ENCODE measurements around the gene TRERF1. TPM values are rescaled to one million over a fixed set of nuclear protein-coding genes. Genes with fewer than 3 reads are reported as not detected.

Gene TRERF1
- total and polyA plus RNA-seq, 2 experiments from 2014 or later = 11.2 to 20.6 TPM

GRCh38 chr6:42200035-42200434 is 251.7 kb downstream of the TRERF1 start (continued):
- TF ChIP-seq ZNF331 (CRISPR knock-in tag; IDR thresholded peaks at IDR 0.05; ENCODE audit: low read depth) (no peak), POLR2AphosphoS5 (IDR thresholded peaks at IDR 0.05; ENCODE audit: low read depth) (no peak), ZNF462 (CRISPR knock-in tag; IDR thresholded peaks at IDR 0.05) (no peak), STAT1 (IDR thresholded peaks at IDR 0.05; ENCODE audit: unreplicated experiment) (no peak), ETS1 (IDR thresholded peaks at IDR 0.05) (no peak)

- H3K27ac ChIP-seq (ENCODE audit: low read depth) = no peak overlapping the region
- H3F3A ChIP-seq (replicated peaks; ENCODE audit: low read depth) = 0 out of 2 replicates have a peak, but pooled peaks cover 3% of the 10 kb centered on the region
- Mint-ChIP-seq H3K9me3 (no peaks in the 10 kb centered on the region), H3K4me3 (no peak overlapping the region), H3K27ac (no peak overlapping the region), H3K27me3 (ENCODE audit: insufficient read depth, low read depth, poor library complexity) (no peaks in the 10 kb centered on the region), H3K4me1 (peaks cover 5% of the 10 kb centered on the region; the same call in 2 of the 3 replicates), H3K36me3 (ENCODE audit: low read depth) (peaks cover under 1% of the 10 kb centered on the region; the same call in 2 of the 3 replicates)
- H3K4me3 ChIP-seq = no peak overlapping the region
- no peak overlapping the region for H3K4me2 ChIP-seq
- no peak for DNase-seq (ENCODE audit: low spot score)
- no peaks in the 10 kb centered on the region for H4K20me1 ChIP-seq (replicated peaks; ENCODE audit: insufficient read depth)
- no peaks in the 10 kb centered on the region for H3K4me1 ChIP-seq (ENCODE audit: insufficient read depth)
- ATAC-seq = no peak
- no peaks in the 10 kb centered on the region for H3K27me3 ChIP-seq (ENCODE audit: insufficient read depth)
- no peaks in the 10 kb centered on the region for H3K79me2 ChIP-seq (replicated peaks; ENCODE audit: insufficient read depth)
- no peak overlapping the region for H2AFZ ChIP-seq
- H3K36me3 ChIP-seq (ENCODE audit: insufficient read depth) = no peaks in the 10 kb centered on the region
- no peaks in the 10 kb centered on the region for H3K9me2 ChIP-seq (ENCODE audit: insufficient read depth)
- TF ChIP-seq JUNB (IDR thresholded peaks at IDR 0.05; ENCODE audit: unreplicated experiment) = no peak
- no peak for TF ChIP-seq ZNF114 (CRISPR knock-in tag; IDR thresholded peaks at IDR 0.05)
- no peak for TF ChIP-seq REST (IDR thresholded peaks at IDR 0.05; ENCODE audit: unreplicated experiment)
- no peak for TF ChIP-seq CTCF (conservative IDR thresholded peaks at IDR 0.05; ENCODE audit: low read depth in 2 of 2)
- no peak for TF ChIP-seq NANOG (IDR thresholded peaks at IDR 0.05; ENCODE audit: borderline replicate concordance)
- TF ChIP-seq STAT1 (IDR thresholded peaks at IDR 0.05; ENCODE audit: unreplicated experiment) = no peak
- TF ChIP-seq CREB1 (CRISPR knock-in tag; IDR thresholded peaks at IDR 0.05; ENCODE audit: low read depth) = no peak
- no peak for TF ChIP-seq EZH2 (IDR thresholded peaks at IDR 0.05; ENCODE audit: low read depth, unreplicated experiment)
These were observed 252.4 kb downstream of the TRERF1 start for GRCh38 chr6:42199106-42199981.

All from GM23338 (cell line).